ENCODE results near the gene PKD2. TPM values are rescaled to one million over a fixed set of nuclear protein-coding genes. Genes with fewer than 3 reads are reported as not detected.

PKD2 gene
- polyA plus RNA-seq = 31.2 TPM
- long read RNA-seq, donor 1, partial matches to known transcripts = 0 of 1 reads
- long read RNA-seq, donor 1, other reads (novel, unspliced or antisense) = 0 of 1 reads
- long read RNA-seq, donor 2, full-length matches to known transcripts = 4 of 4 reads
- long read RNA-seq, donor 2, partial matches to known transcripts = 0 of 4 reads
- long read RNA-seq, donor 2, other reads (novel, unspliced or antisense) = 0 of 4 reads
- long read RNA-seq, donor 3, full-length matches to known transcripts = 2 of 9 reads
- long read RNA-seq, donor 3, partial matches to known transcripts = 7 of 9 reads
- long read RNA-seq, donor 3, other reads (novel, unspliced or antisense) = 0 of 9 reads
- long read RNA-seq, donor 4 = 0 reads
- long read RNA-seq, donor 5, full-length matches to known transcripts = 3 of 3 reads
- long read RNA-seq, donor 5, partial matches to known transcripts = 0 of 3 reads
- long read RNA-seq, donor 5, other reads (novel, unspliced or antisense) = 0 of 3 reads
- long read RNA-seq, donor 6, full-length matches to known transcripts = 3 of 3 reads
- long read RNA-seq, donor 6, partial matches to known transcripts = 0 of 3 reads
- long read RNA-seq, donor 6, other reads (novel, unspliced or antisense) = 0 of 3 reads
- long read RNA-seq, donor 7, full-length matches to known transcripts = 5 of 5 reads
- long read RNA-seq, donor 7, partial matches to known transcripts = 0 of 5 reads
- long read RNA-seq, donor 7, other reads (novel, unspliced or antisense) = 0 of 5 reads
- long read RNA-seq, donor 8, full-length matches to known transcripts = 1 of 23 reads
- long read RNA-seq, donor 8, partial matches to known transcripts = 22 of 23 reads
- long read RNA-seq, donor 8, other reads (novel, unspliced or antisense) = 0 of 23 reads
- long read RNA-seq, donor 9 = 0 reads
- long read RNA-seq, donor 10, partial matches to known transcripts = 7 of 7 reads
- long read RNA-seq, donor 10, other reads (novel, unspliced or antisense) = 0 of 7 reads
- long read RNA-seq, donor 11, partial matches to known transcripts = 0 of 1 reads
- long read RNA-seq, donor 11, other reads (novel, unspliced or antisense) = 0 of 1 reads

- H3K27ac ChIP-seq (ENCODE audit: low read length) = peak within 1 kb of the TSS; percentile 44
- peak within 1 kb of the TSS; percentile 53 for H3K4me3 ChIP-seq (ENCODE audit: low read length)
- DNase-seq = peak; percentile 78 to 90
- peaks cover 10% of the 10 kb centered on the region for H3K4me1 ChIP-seq (ENCODE audit: control insufficient read depth, insufficient read depth, low read length)
- WGBS (ENCODE audit: insufficient coverage, low lambda C conversion rate) = no CpG with 5 or more reads among the region's 116 CpGs
- H3K9me3 ChIP-seq (ENCODE audit: control insufficient read depth, low read depth, low read length) = no peaks in the 10 kb centered on the region
- H3K36me3 ChIP-seq (ENCODE audit: control insufficient read depth, insufficient read depth, low read length) = no peaks in the 10 kb centered on the region
- peaks cover 10% of the 10 kb centered on the region for H3K27me3 ChIP-seq (ENCODE audit: control insufficient read depth, insufficient read depth, low read length)
Observed at GRCh38 chr4:88007304-88008121, at the start of gene PKD2. Gene PKD2, plus strand, starts transcription at chr4:88007635. Its CDS starts 99 bp downstream, at chr4:88007734.

GRCh38 chr4:87961993-87962392 lies 45.4 kb upstream of the PKD2 start:
- Histone ChIP-seq H3K4me1 (ENCODE audit: control insufficient read depth, insufficient read depth, low read length) (no peaks in the 10 kb centered on the region), H3K27ac (ENCODE audit: low read length) (no peak overlapping the region), H3K27me3 (ENCODE audit: control insufficient read depth, insufficient read depth, low read length) (no peaks in the 10 kb centered on the region), H3K9me3 (ENCODE audit: control insufficient read depth, low read depth, low read length) (no peaks in the 10 kb centered on the region), H3K4me3 (ENCODE audit: low read length) (no peak overlapping the region), H3K36me3 (ENCODE audit: control insufficient read depth, insufficient read depth, low read length) (no peaks in the 10 kb centered on the region)
- no CpG with 5 or more reads among the region's 1 CpG for WGBS (ENCODE audit: insufficient coverage, low lambda C conversion rate)
- DNase-seq = no peak

- H3K27me3 ChIP-seq (ENCODE audit: control insufficient read depth, insufficient read depth, low read length) = no peaks in the 10 kb centered on the region
- no peaks in the 10 kb centered on the region for H3K36me3 ChIP-seq (ENCODE audit: control insufficient read depth, insufficient read depth, low read length)
- no peaks in the 10 kb centered on the region for H3K4me1 ChIP-seq (ENCODE audit: control insufficient read depth, insufficient read depth, low read length)
- no CpG with 5 or more reads among the region's 5 CpGs for WGBS (ENCODE audit: insufficient coverage, low lambda C conversion rate)
- no peak overlapping the region for H3K4me3 ChIP-seq (ENCODE audit: low read length)
- H3K27ac ChIP-seq (ENCODE audit: low read length) = no peak overlapping the region
- H3K9me3 ChIP-seq (ENCODE audit: control insufficient read depth, low read depth, low read length) = no peaks in the 10 kb centered on the region
- DNase-seq = no peak
Observed at GRCh38 chr4:87962398-87963146, 44.9 kb upstream of the PKD2 start.

- Histone ChIP-seq H3K4me1 (ENCODE audit: control insufficient read depth, insufficient read depth, low read length) (no peaks in the 10 kb centered on the region), H3K9me3 (ENCODE audit: control insufficient read depth, low read depth, low read length) (no peaks in the 10 kb centered on the region), H3K36me3 (ENCODE audit: control insufficient read depth, insufficient read depth, low read length) (no peaks in the 10 kb centered on the region), H3K27ac (ENCODE audit: low read length) (no peak overlapping the region), H3K27me3 (ENCODE audit: control insufficient read depth, insufficient read depth, low read length) (peaks cover 4% of the 10 kb centered on the region), H3K4me3 (ENCODE audit: low read length) (no peak overlapping the region)
- DNase-seq = no peak
- WGBS (ENCODE audit: insufficient coverage, low lambda C conversion rate) = no CpG with 5 or more reads among the region's 21 CpGs
Observed at GRCh38 chr4:87965501-87965975, 41.9 kb upstream of the PKD2 start.

GRCh38 chr4:87966095-87966496 lies 41.3 kb upstream of the PKD2 start:
- no peaks in the 10 kb centered on the region for H3K36me3 ChIP-seq (ENCODE audit: control insufficient read depth, insufficient read depth, low read length)
- H3K27me3 ChIP-seq (ENCODE audit: control insufficient read depth, insufficient read depth, low read length) = peaks cover 4% of the 10 kb centered on the region
- no CpG with 5 or more reads among the region's 9 CpGs for WGBS (ENCODE audit: insufficient coverage, low lambda C conversion rate)
- no peak for DNase-seq
- H3K4me1 ChIP-seq (ENCODE audit: control insufficient read depth, insufficient read depth, low read length) = no peaks in the 10 kb centered on the region
- H3K9me3 ChIP-seq (ENCODE audit: control insufficient read depth, low read depth, low read length) = no peaks in the 10 kb centered on the region
- no peak overlapping the region for H3K27ac ChIP-seq (ENCODE audit: low read length)
- H3K4me3 ChIP-seq (ENCODE audit: low read length) = no peak overlapping the region

- no peak overlapping the region for H3K4me3 ChIP-seq (ENCODE audit: low read length)
- DNase-seq = no peak
- H3K4me1 ChIP-seq (ENCODE audit: control insufficient read depth, insufficient read depth, low read length) = no peaks in the 10 kb centered on the region
- no peaks in the 10 kb centered on the region for H3K36me3 ChIP-seq (ENCODE audit: control insufficient read depth, insufficient read depth, low read length)
- H3K27me3 ChIP-seq (ENCODE audit: control insufficient read depth, insufficient read depth, low read length) = peaks cover 8% of the 10 kb centered on the region
- no peaks in the 10 kb centered on the region for H3K9me3 ChIP-seq (ENCODE audit: control insufficient read depth, low read depth, low read length)
- WGBS (ENCODE audit: insufficient coverage, low lambda C conversion rate) = no CpG with 5 or more reads among the region's 8 CpGs
- no peak overlapping the region for H3K27ac ChIP-seq (ENCODE audit: low read length)
Observed at GRCh38 chr4:87967193-87967592, 40.2 kb upstream of the PKD2 start.

- WGBS (ENCODE audit: insufficient coverage, low lambda C conversion rate) = no CpG with 5 or more reads among the region's 2 CpGs
- Histone ChIP-seq H3K27ac (ENCODE audit: low read length) (no peak overlapping the region), H3K4me3 (ENCODE audit: low read length) (no peak overlapping the region), H3K9me3 (ENCODE audit: control insufficient read depth, low read depth, low read length) (no peaks in the 10 kb centered on the region), H3K36me3 (ENCODE audit: control insufficient read depth, insufficient read depth, low read length) (no peaks in the 10 kb centered on the region), H3K27me3 (ENCODE audit: control insufficient read depth, insufficient read depth, low read length) (peaks cover 20% of the 10 kb centered on the region), H3K4me1 (ENCODE audit: control insufficient read depth, insufficient read depth, low read length) (no peaks in the 10 kb centered on the region)
- DNase-seq = no peak
Observed at GRCh38 chr4:87970121-87970520, 37.3 kb upstream of the PKD2 start.

GRCh38 chr4:87971866-87972265 lies 35.6 kb upstream of the PKD2 start:
- Histone ChIP-seq H3K9me3 (ENCODE audit: control insufficient read depth, low read depth, low read length) (no peaks in the 10 kb centered on the region), H3K4me3 (ENCODE audit: low read length) (no peak overlapping the region), H3K27ac (ENCODE audit: low read length) (no peak overlapping the region), H3K27me3 (ENCODE audit: control insufficient read depth, insufficient read depth, low read length) (peaks cover 29% of the 10 kb centered on the region), H3K4me1 (ENCODE audit: control insufficient read depth, insufficient read depth, low read length) (no peaks in the 10 kb centered on the region), H3K36me3 (ENCODE audit: control insufficient read depth, insufficient read depth, low read length) (no peaks in the 10 kb centered on the region)
- no CpG with 5 or more reads among the region's 1 CpG for WGBS (ENCODE audit: insufficient coverage, low lambda C conversion rate)
- no peak for DNase-seq
